Measurements from ENCODE around the gene SNX13. TPM values are rescaled to one million over a fixed set of nuclear protein-coding genes. Genes with fewer than 3 reads are reported as not detected.

Gene SNX13
- total RNA-seq, 1 donor from 2014 or later, result 32.9 TPM

GRCh38 chr7:17807242-17807641 is 133.1 kb downstream of the SNX13 start:
- H3K36me3 ChIP-seq (ENCODE audit: control insufficient read depth, insufficient read depth, low read length), result peaks cover 2% of the 10 kb centered on the region
- no peak overlapping the region for H3K4me3 ChIP-seq (ENCODE audit: low read depth, low read length)
- TF ChIP-seq CTCF (IDR thresholded peaks at IDR 0.05; ENCODE audit: insufficient read depth, low read length, severe bottlenecking), result no peak
- FAIRE-seq, result no peak
- DNase-seq (ENCODE audit: low read depth), result no peak
- H3K27me3 ChIP-seq (ENCODE audit: control insufficient read depth, insufficient read depth, low read length), result no peaks in the 10 kb centered on the region

GRCh38 chr7:17806631-17807030 is 133.7 kb downstream of the SNX13 start:
- DNase-seq (ENCODE audit: low read depth), result no peak
- no peak for TF ChIP-seq CTCF (IDR thresholded peaks at IDR 0.05; ENCODE audit: insufficient read depth, low read length, severe bottlenecking)
- FAIRE-seq, result no peak
- no peak overlapping the region for H3K4me3 ChIP-seq (ENCODE audit: low read depth, low read length)
- H3K27me3 ChIP-seq (ENCODE audit: control insufficient read depth, insufficient read depth, low read length), result no peaks in the 10 kb centered on the region
- peaks cover 2% of the 10 kb centered on the region for H3K36me3 ChIP-seq (ENCODE audit: control insufficient read depth, insufficient read depth, low read length)

GRCh38 chr7:17802056-17802455 is 138.2 kb downstream of the SNX13 start:
- peaks cover 2% of the 10 kb centered on the region for H3K36me3 ChIP-seq (ENCODE audit: control insufficient read depth, insufficient read depth, low read length)
- FAIRE-seq (no peak), DNase-seq (ENCODE audit: low read depth) (peak; percentile 51)
- H3K27me3 ChIP-seq (ENCODE audit: control insufficient read depth, insufficient read depth, low read length), result no peaks in the 10 kb centered on the region
- no peak for TF ChIP-seq CTCF (IDR thresholded peaks at IDR 0.05; ENCODE audit: insufficient read depth, low read length, severe bottlenecking)
- no peak overlapping the region for H3K4me3 ChIP-seq (ENCODE audit: low read depth, low read length)

GRCh38 chr7:17792075-17792936 is 148.0 kb downstream of the SNX13 start:
- Histone ChIP-seq H3K36me3 (ENCODE audit: control insufficient read depth, insufficient read depth, low read length) (peaks cover 1% of the 10 kb centered on the region), H3K27me3 (ENCODE audit: control insufficient read depth, insufficient read depth, low read length) (no peaks in the 10 kb centered on the region), H3K4me3 (ENCODE audit: low read depth, low read length) (no peak overlapping the region)
- no peak for DNase-seq (ENCODE audit: low read depth)
- no peak for FAIRE-seq
- TF ChIP-seq CTCF (IDR thresholded peaks at IDR 0.05; ENCODE audit: insufficient read depth, low read length, severe bottlenecking), result no peak

GRCh38 chr7:17787257-17787656 is 153.0 kb downstream of the SNX13 start:
- DNase-seq (ENCODE audit: low read depth), result peak; percentile 44
- peak; percentile 97 for FAIRE-seq
- Histone ChIP-seq H3K27me3 (ENCODE audit: control insufficient read depth, insufficient read depth, low read length) (no peaks in the 10 kb centered on the region), H3K4me3 (ENCODE audit: low read depth, low read length) (no peak overlapping the region), H3K36me3 (ENCODE audit: control insufficient read depth, insufficient read depth, low read length) (no peaks in the 10 kb centered on the region)
- TF ChIP-seq CTCF (IDR thresholded peaks at IDR 0.05; ENCODE audit: insufficient read depth, low read length, severe bottlenecking), result no peak
